ENCODE measurements around the gene CDR2.

The CDR2 gene

GRCh38 chr16:22407486-22407885 is 33.1 kb upstream of the CDR2 start:
- no peak overlapping the region for H3K9ac ChIP-seq (ENCODE audit: insufficient read length)
- no peak for DNase-seq (ENCODE audit: low read depth, low spot score)
- H3K27ac ChIP-seq, result no peak overlapping the region
- no peaks in the 10 kb centered on the region for H3K9me3 ChIP-seq (ENCODE audit: low read depth, low read length)
- H3K36me3 ChIP-seq (ENCODE audit: insufficient read depth, low read length), result no peaks in the 10 kb centered on the region
- no peak overlapping the region for H3K4me3 ChIP-seq
- no peak for TF ChIP-seq POLR2AphosphoS5 (IDR thresholded peaks at IDR 0.05; ENCODE audit: borderline replicate concordance, low read depth, low read length)
- TF ChIP-seq FOXP2 (optimal IDR thresholded peaks at IDR 0.05; ENCODE audit: control extremely low read depth, extremely low read length, insufficient read depth), result no peak
- TF ChIP-seq EZH2 (IDR thresholded peaks at IDR 0.05), result no peak

GRCh38 chr16:22402191-22402590 is 27.8 kb upstream of the CDR2 start:
- H3K4me3 ChIP-seq, result peak overlapping the region; percentile 61
- no peaks in the 10 kb centered on the region for H3K9me3 ChIP-seq (ENCODE audit: low read depth, low read length)
- DNase-seq (ENCODE audit: low read depth, low spot score), result no peak
- H3K9ac ChIP-seq (ENCODE audit: insufficient read length), result peak overlapping the region; percentile 52
- H3K27ac ChIP-seq, result peak overlapping the region; percentile 79; the same call in 1 of the 2 replicates
- H3K36me3 ChIP-seq (ENCODE audit: insufficient read depth, low read length), result no peaks in the 10 kb centered on the region
- TF ChIP-seq EZH2 (IDR thresholded peaks at IDR 0.05) (no peak), POLR2AphosphoS5 (IDR thresholded peaks at IDR 0.05; ENCODE audit: borderline replicate concordance, low read depth, low read length) (no peak), FOXP2 (optimal IDR thresholded peaks at IDR 0.05; ENCODE audit: control extremely low read depth, extremely low read length, insufficient read depth) (no peak)

GRCh38 chr16:22400900-22401299 is 26.5 kb upstream of the CDR2 start:
- DNase-seq (ENCODE audit: low read depth, low spot score), result no peak
- TF ChIP-seq FOXP2 (optimal IDR thresholded peaks at IDR 0.05; ENCODE audit: control extremely low read depth, extremely low read length, insufficient read depth) (no peak), POLR2AphosphoS5 (IDR thresholded peaks at IDR 0.05; ENCODE audit: borderline replicate concordance, low read depth, low read length) (no peak), EZH2 (IDR thresholded peaks at IDR 0.05) (no peak)
- H3K9me3 ChIP-seq (ENCODE audit: low read depth, low read length), result no peaks in the 10 kb centered on the region
- H3K27ac ChIP-seq, result no peak overlapping the region
- H3K4me3 ChIP-seq, result no peak overlapping the region
- H3K36me3 ChIP-seq (ENCODE audit: insufficient read depth, low read length), result no peaks in the 10 kb centered on the region
- no peak overlapping the region for H3K9ac ChIP-seq (ENCODE audit: insufficient read length)

- Histone ChIP-seq H3K4me3 (no peak overlapping the region), H3K27ac (no peak overlapping the region), H3K9ac (ENCODE audit: insufficient read length) (no peak overlapping the region), H3K36me3 (ENCODE audit: insufficient read depth, low read length) (no peaks in the 10 kb centered on the region), H3K9me3 (ENCODE audit: low read depth, low read length) (no peaks in the 10 kb centered on the region)
- no peak for TF ChIP-seq FOXP2 (optimal IDR thresholded peaks at IDR 0.05; ENCODE audit: control extremely low read depth, extremely low read length, insufficient read depth)
- no peak for TF ChIP-seq EZH2 (IDR thresholded peaks at IDR 0.05)
- TF ChIP-seq POLR2AphosphoS5 (IDR thresholded peaks at IDR 0.05; ENCODE audit: borderline replicate concordance, low read depth, low read length), result no peak
- DNase-seq (ENCODE audit: low read depth, low spot score), result no peak
Observed at GRCh38 chr16:22397931-22398330, 23.5 kb upstream of the CDR2 start.

- Histone ChIP-seq H3K27ac (no peak overlapping the region), H3K9me3 (ENCODE audit: low read depth, low read length) (no peaks in the 10 kb centered on the region), H3K4me3 (no peak overlapping the region), H3K36me3 (ENCODE audit: insufficient read depth, low read length) (no peaks in the 10 kb centered on the region), H3K9ac (ENCODE audit: insufficient read length) (no peak overlapping the region)
- no peak for DNase-seq (ENCODE audit: low read depth, low spot score)
- TF ChIP-seq EZH2 (IDR thresholded peaks at IDR 0.05) (no peak), FOXP2 (optimal IDR thresholded peaks at IDR 0.05; ENCODE audit: control extremely low read depth, extremely low read length, insufficient read depth) (no peak), POLR2AphosphoS5 (IDR thresholded peaks at IDR 0.05; ENCODE audit: borderline replicate concordance, low read depth, low read length) (no peak)
Observed at GRCh38 chr16:22397464-22397863, 23.0 kb upstream of the CDR2 start.

- TF ChIP-seq FOXP2 (optimal IDR thresholded peaks at IDR 0.05; ENCODE audit: control extremely low read depth, extremely low read length, insufficient read depth), result no peak
- TF ChIP-seq EZH2 (IDR thresholded peaks at IDR 0.05), result no peak
- no peak for DNase-seq (ENCODE audit: low read depth, low spot score)
- Histone ChIP-seq H3K36me3 (ENCODE audit: insufficient read depth, low read length) (no peaks in the 10 kb centered on the region), H3K9ac (ENCODE audit: insufficient read length) (no peak overlapping the region), H3K4me3 (no peak overlapping the region), H3K27ac (no peak overlapping the region), H3K9me3 (ENCODE audit: low read depth, low read length) (no peaks in the 10 kb centered on the region)
Observed at GRCh38 chr16:22395960-22396359, 21.5 kb upstream of the CDR2 start.

- no peaks in the 10 kb centered on the region for H3K36me3 ChIP-seq (ENCODE audit: insufficient read depth, low read length)
- no peak for TF ChIP-seq FOXP2 (optimal IDR thresholded peaks at IDR 0.05; ENCODE audit: control extremely low read depth, extremely low read length, insufficient read depth)
- no peak for TF ChIP-seq POLR2AphosphoS5 (IDR thresholded peaks at IDR 0.05; ENCODE audit: borderline replicate concordance, low read depth, low read length)
- no peak for TF ChIP-seq EZH2 (IDR thresholded peaks at IDR 0.05)
- H3K9me3 ChIP-seq (ENCODE audit: low read depth, low read length), result no peaks in the 10 kb centered on the region
- H3K27ac ChIP-seq, result no peak overlapping the region
- no peak overlapping the region for H3K4me3 ChIP-seq
- no peak overlapping the region for H3K9ac ChIP-seq (ENCODE audit: insufficient read length)
- no peak for DNase-seq (ENCODE audit: low read depth, low spot score)
Observed at GRCh38 chr16:22394121-22394520, 19.7 kb upstream of the CDR2 start.

- Histone ChIP-seq H3K27ac (no peak overlapping the region), H3K4me3 (no peak overlapping the region), H3K36me3 (ENCODE audit: insufficient read depth, low read length) (no peaks in the 10 kb centered on the region), H3K9ac (ENCODE audit: insufficient read length) (no peak overlapping the region), H3K9me3 (ENCODE audit: low read depth, low read length) (no peaks in the 10 kb centered on the region)
- DNase-seq (ENCODE audit: low read depth, low spot score), result no peak
- no peak for TF ChIP-seq POLR2AphosphoS5 (IDR thresholded peaks at IDR 0.05; ENCODE audit: borderline replicate concordance, low read depth, low read length)
- TF ChIP-seq FOXP2 (optimal IDR thresholded peaks at IDR 0.05; ENCODE audit: control extremely low read depth, extremely low read length, insufficient read depth), result no peak
Observed at GRCh38 chr16:22388101-22388644, 13.8 kb upstream of the CDR2 start.

GRCh38 chr16:22386976-22387375 is 12.6 kb upstream of the CDR2 start:
- Histone ChIP-seq H3K9me3 (ENCODE audit: low read depth, low read length) (no peaks in the 10 kb centered on the region), H3K27ac (no peak overlapping the region), H3K36me3 (ENCODE audit: insufficient read depth, low read length) (no peaks in the 10 kb centered on the region), H3K9ac (ENCODE audit: insufficient read length) (no peak overlapping the region), H3K4me3 (no peak overlapping the region)
- DNase-seq (ENCODE audit: low read depth, low spot score), result no peak
- TF ChIP-seq EZH2 (IDR thresholded peaks at IDR 0.05) (no peak), POLR2AphosphoS5 (IDR thresholded peaks at IDR 0.05; ENCODE audit: borderline replicate concordance, low read depth, low read length) (no peak), FOXP2 (optimal IDR thresholded peaks at IDR 0.05; ENCODE audit: control extremely low read depth, extremely low read length, insufficient read depth) (no peak)

All from SK-N-MC (cell line).